Stimulated activated CD8-positive, alpha-beta memory T cell treated with anti-CD3 and anti-CD28 coated beads, Interleukin-7, amount 100 ng/mL, for 24 hours (primary cell): Measurements from ENCODE around the gene PELI3.

Experiments used
- DNase-seq: peaks from one replicate; pipeline ENCODE4 v3.0.0-alpha.2; 2020; ENCODE audit warnings: low read depth

The PELI3 gene

GRCh38 chr11:66505276-66505816 is 38.6 kb downstream of the PELI3 start:
- DNase-seq, result no peak

- no peak for DNase-seq
Observed at GRCh38 chr11:66509131-66509561, 42.4 kb downstream of the PELI3 start.

DNA sequence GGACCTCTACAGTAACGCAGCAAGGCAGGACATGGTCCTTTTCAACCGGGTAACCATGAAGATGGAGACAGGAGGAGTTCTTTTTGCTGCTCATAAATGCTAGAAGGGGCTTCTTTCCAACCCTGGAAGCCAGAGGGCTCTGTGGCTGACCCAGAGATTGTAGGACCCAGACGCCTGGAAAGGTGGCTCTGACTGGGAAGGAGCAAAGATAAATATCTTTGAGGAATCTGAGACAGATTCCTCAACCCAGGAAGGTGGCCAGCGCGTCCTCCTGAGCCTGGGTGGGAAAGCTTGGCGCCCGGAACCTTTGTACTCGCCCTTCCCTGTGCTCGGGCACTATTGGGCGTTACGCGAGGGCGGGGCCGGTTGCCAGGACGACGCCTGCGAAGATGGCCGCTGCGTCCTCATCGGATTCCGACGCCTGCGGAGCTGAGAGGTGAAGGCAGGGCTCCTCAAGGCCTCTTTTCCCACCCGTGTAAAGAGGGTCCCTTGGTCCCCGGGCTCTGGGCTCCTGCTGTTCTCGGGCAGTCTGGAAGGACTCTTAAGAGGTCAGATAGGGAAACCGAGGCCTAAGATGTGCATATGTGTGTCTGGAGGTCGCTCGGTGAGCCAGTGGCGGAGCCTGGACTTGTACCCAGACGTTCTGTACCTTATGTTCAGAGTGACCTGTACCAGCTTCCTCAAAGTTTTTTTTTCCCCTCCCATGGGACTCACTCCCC is 43.7 kb downstream of the PELI3 start, which contains the start of gene BBS1:
Gene BBS1 (plus strand): TSS at position 365 of the 719 bp plus-strand sequence. CDS start 25 bp downstream, at position 390.
- peak; percentile 71 for DNase-seq

DNA sequence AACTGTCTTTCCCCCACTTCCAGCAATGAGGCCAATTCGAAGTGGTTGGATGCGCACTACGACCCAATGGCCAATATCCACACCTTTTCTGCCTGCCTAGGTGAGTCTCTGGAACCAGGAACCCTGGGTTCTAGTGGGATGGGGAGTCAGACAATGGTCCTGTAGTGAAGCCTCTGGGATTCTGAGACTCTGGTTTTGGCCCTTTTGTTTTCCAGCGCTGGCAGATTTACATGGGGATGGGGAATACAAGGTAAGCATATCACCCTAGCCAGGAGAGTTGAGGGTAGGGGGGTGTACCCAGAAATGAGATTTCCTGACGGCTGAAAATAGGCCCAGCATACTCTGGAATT is 44.3 kb downstream of the PELI3 start:
- DNase-seq, result no peak

GRCh38 chr11:66523611-66524010 is 56.9 kb downstream of the PELI3 start:
- no peak for DNase-seq

- DNase-seq, result no peak
Observed at GRCh38 chr11:66524304-66525040, 57.8 kb downstream of the PELI3 start.
